A549 (cell line): ENCODE results near the gene F10.

Experiments
- CTCF ChIP-seq: fragments of >200 bp; sonication (Bioruptor Twin); formaldehyde crosslinking; IDR thresholded peaks from 3 replicates; pipeline ENCODE4 v1.5.1; 2016
- NR3C1 ChIP-seq: fragments of >200 bp; sonication (Bioruptor Twin); formaldehyde crosslinking; IDR thresholded peaks from 3 replicates; pipeline ENCODE4 v1.6.1; 2017
- POLR2A ChIP-seq: IDR thresholded peaks from 2 replicates; pipeline ENCODE4 v1.6.1; 2012; ENCODE audit warnings: mild to moderate bottlenecking, low read length
- REST ChIP-seq: fragments of 200-600 bp; sonication (generic); IDR thresholded peaks from 2 replicates; pipeline ENCODE4 v1.6.1; 2016; ENCODE audit warnings: antibody characterized with exemption, mild to moderate bottlenecking, moderate library complexity
- USF2 ChIP-seq: fragments of 450-650 bp; IDR thresholded peaks from 2 replicates; pipeline ENCODE4 v1.6.1; 2014; ENCODE audit warnings: antibody characterized with exemption
- ZNF302 ChIP-seq: fragments of 250-450 bp; sonication (Bioruptor Pico); IDR thresholded peaks from 2 replicates; pipeline ENCODE4 v1.9.0; 2021; ENCODE audit warnings: inconsistent platforms, mild to moderate bottlenecking, moderate library complexity

GRCh38 chr13:113157929-113158747 lies 35.5 kb downstream of the F10 start, which contains the start of gene PROZ:
- no peak for TF ChIP-seq POLR2A
- TF ChIP-seq USF2: no peak
- no peak for TF ChIP-seq ZNF302 (CRISPR knock-in tag)
- no peak for TF ChIP-seq CTCF
- no peak for TF ChIP-seq REST
- TF ChIP-seq NR3C1: no peak
